Stomach (tissue), 9 donors: ENCODE data around the gene KCNH1. TPM values are rescaled to one million over a fixed set of nuclear protein-coding genes. Genes with fewer than 3 reads are reported as not detected.

Experiments
- DNase-seq, 2 donors: peaks; one replicate each; pipeline versions ENCODE4 v3.0.0 to v3.0.0-alpha.2; 2013 to 2019
- H3K27ac ChIP-seq, 5 donors: fragments of 200-600 bp in 4 of 5; sonication (generic) in 4 of 5; one replicate each; pipeline ENCODE4 v1.5.1; 2013 to 2019; ENCODE audit warnings: mild to moderate bottlenecking in 1 of 5, moderate library complexity in 1 of 5
- H3K27me3 ChIP-seq, 3 donors: fragments of 200-600 bp; sonication (generic); one replicate each; pipeline ENCODE4 v1.5.1; 2017 to 2019; ENCODE audit warnings: mixed run types in 1 of 3
- H3K36me3 ChIP-seq, 4 donors: fragments of 200-600 bp; sonication (generic); 1 replicate in 3 of 4; 2 replicates in 1 of 4; pipeline ENCODE4 v1.5.1; 2016 to 2019
- H3K4me1 ChIP-seq, 4 donors: fragments of 200-600 bp; sonication (generic); one replicate each; pipeline ENCODE4 v1.5.1; 2016 to 2019
- H3K4me3 ChIP-seq, 4 donors: fragments of 200-600 bp; sonication (generic) in 3 of 4; one replicate each; pipeline ENCODE4 v1.5.1; 2016 to 2019; ENCODE audit warnings: mild to moderate bottlenecking in 1 of 4
- H3K9me3 ChIP-seq, 4 donors: fragments of 200-600 bp; sonication (generic); one replicate each; pipeline ENCODE4 v1.5.1; 2016 to 2019
- CTCF ChIP-seq, 7 experiments: fragments of 450-650 bp in 4 of 7; fragments of 200-600 bp in 3 of 7; sonication (generic) in 3 of 7; IDR thresholded peaks; one replicate each; pipeline ENCODE4 v1.5.1; 2016 to 2019; ENCODE audit warnings: antibody characterized with exemption in 7 of 7, control low read depth in 2 of 7, mild to moderate bottlenecking in 1 of 7
- EP300 ChIP-seq: sonication (generic); formaldehyde crosslinking; IDR thresholded peaks from one replicate; pipeline ENCODE4 v1.6.1; 2017; ENCODE audit warnings: antibody characterized with exemption
- POLR2A ChIP-seq, 4 donors: fragments of 450-650 bp; IDR thresholded peaks; one replicate each; pipeline ENCODE4 v1.6.1; 2016; ENCODE audit warnings: antibody characterized with exemption in 4 of 4, control low read depth in 2 of 4, mild to moderate bottlenecking in 1 of 4, moderate library complexity in 1 of 4
- POLR2AphosphoS5 ChIP-seq, 3 donors: sonication (generic); formaldehyde crosslinking; IDR thresholded peaks; one replicate each; pipeline ENCODE4 v1.6.1; 2016; ENCODE audit warnings: antibody characterized with exemption in 3 of 3
- WGBS, 5 donors: extraction: QIAGEN DNeasy Blood & Tissue Kit in 3 of 5; methylation state at CpG; one replicate each; pipeline versions ENCODE4 v1.1.5 to v1.1.7; 2013 to 2018; 5-methylcytosine and 5-hydroxymethylcytosine counted together
- intact Hi-C: fragments of 100-400 bp; cut with DNase I; formaldehyde crosslinking; loops from one replicate; pipeline ENCODE4 v1.15.1; 2023; ENCODE audit warnings: low total_unique reads
- polyA plus RNA-seq, 3 donors: library from polyadenylated mRNA; stranded (reverse); fragments of 200-250 nt; gene quantifications; one replicate each; pipeline ENCODE4 v1.2.3, GENCODE V29; 2013
- total RNA-seq, 5 donors: library from RNA; depleted of rRNA; stranded (reverse); fragments of >200 nt; gene quantifications; one replicate each; pipeline versions ENCODE4 v1.1.0 to v1.2.3, GENCODE V29; 2014 to 2016
- donor health status: healthy with polysubstance abuse.
- donor health status: Bipolar disorder and iron deficiency.
- donor health status: healthy.

The KCNH1 gene
- total and polyA plus RNA-seq, 8 donors, result 0.10 to 6.8 (median 3.2) TPM; not detected in 1

GRCh38 chr1:211024901-211025300, 109.0 kb downstream of the KCNH1 start:
- no peaks in the 10 kb centered on the region for H3K27me3 ChIP-seq
- no peaks in the 10 kb centered on the region for H3K4me1 ChIP-seq
- no peaks in the 10 kb centered on the region for H3K36me3 ChIP-seq
- H3K4me3 ChIP-seq, result no peak overlapping the region
- 84 to 93% (median 88%) methylated on average over 2 of the region's 2 CpGs for WGBS, 5 donors
- no peak overlapping the region for H3K27ac ChIP-seq
- DNase-seq, result no peak
- no peak for TF ChIP-seq EP300
- TF ChIP-seq POLR2A (IDR thresholded peaks at IDR 0.05), result no peak
- TF ChIP-seq CTCF (IDR thresholded peaks at IDR 0.05), result no peak
- TF ChIP-seq POLR2AphosphoS5 (IDR thresholded peaks at IDR 0.05), result no peak
- intact Hi-C loops, result no loop called here
- no peaks in the 10 kb centered on the region for H3K9me3 ChIP-seq

- Histone ChIP-seq H3K27me3 (no peaks in the 10 kb centered on the region), H3K36me3 (no peaks in the 10 kb centered on the region), H3K27ac (no peak overlapping the region), H3K9me3 (no peaks in the 10 kb centered on the region), H3K4me1 (no peaks in the 10 kb centered on the region), H3K4me3 (no peak overlapping the region)
- no peak for TF ChIP-seq POLR2A (IDR thresholded peaks at IDR 0.05)
- intact Hi-C loops, result no loop called here
- WGBS, 5 donors, result 28 to 57% (median 50%) methylated on average over 1 of the region's 1 CpG
- no peak for DNase-seq
Observed at GRCh38 chr1:211019266-211019665, 114.7 kb downstream of the KCNH1 start.

GRCh38 chr1:211018690-211019089, 115.3 kb downstream of the KCNH1 start:
- no peak for DNase-seq
- intact Hi-C loops, result no loop called here
- Histone ChIP-seq H3K36me3 (no peaks in the 10 kb centered on the region), H3K4me1 (no peaks in the 10 kb centered on the region), H3K27me3 (no peaks in the 10 kb centered on the region), H3K27ac (no peak overlapping the region), H3K9me3 (no peaks in the 10 kb centered on the region), H3K4me3 (no peak overlapping the region)
- WGBS, 5 donors, result 67 to 89% (median 78%) methylated on average over 5 of the region's 5 CpGs
- TF ChIP-seq EP300, result no peak
- TF ChIP-seq POLR2A (IDR thresholded peaks at IDR 0.05), result no peak
- TF ChIP-seq CTCF (IDR thresholded peaks at IDR 0.05), result no peak
- no peak for TF ChIP-seq POLR2AphosphoS5 (IDR thresholded peaks at IDR 0.05)

- no peak for TF ChIP-seq POLR2A (IDR thresholded peaks at IDR 0.05)
- TF ChIP-seq CTCF (IDR thresholded peaks at IDR 0.05), result no peak
- no peak for TF ChIP-seq POLR2AphosphoS5 (IDR thresholded peaks at IDR 0.05)
- Histone ChIP-seq H3K27ac (no peak overlapping the region), H3K36me3 (no peaks in the 10 kb centered on the region), H3K4me1 (no peaks in the 10 kb centered on the region), H3K4me3 (no peak overlapping the region), H3K27me3 (no peaks in the 10 kb centered on the region), H3K9me3 (no peaks in the 10 kb centered on the region)
- no peak for DNase-seq
- intact Hi-C loops, result no loop called here
- WGBS, 5 donors, result 48 to 62% (median 58%) methylated on average over 6 of the region's 6 CpGs
Observed at GRCh38 chr1:211017075-211017718, 116.8 kb downstream of the KCNH1 start.

- TF ChIP-seq POLR2A (IDR thresholded peaks at IDR 0.05) (no peak), EP300 (no peak), CTCF (IDR thresholded peaks at IDR 0.05) (no peak), POLR2AphosphoS5 (IDR thresholded peaks at IDR 0.05) (no peak)
- Histone ChIP-seq H3K4me3 (no peak overlapping the region), H3K4me1 (no peaks in the 10 kb centered on the region), H3K27me3 (no peaks in the 10 kb centered on the region), H3K9me3 (no peaks in the 10 kb centered on the region), H3K27ac (no peak overlapping the region), H3K36me3 (no peaks in the 10 kb centered on the region)
- DNase-seq, result no peak
- intact Hi-C loops, result no loop called here
- 64 to 78% (median 71%) methylated on average over 7 of the region's 7 CpGs for WGBS, 5 donors
Observed at GRCh38 chr1:211014275-211014674, 119.7 kb downstream of the KCNH1 start.
